Nephron (organoid): Measurements from ENCODE around the gene NAXD.
"Not testable (repeated sequence)": the region's sequence is repeated elsewhere in the genome, so short reads cannot be mapped to it uniquely, and the experiment has no call there.

ENCODE experiments used
- H3K27ac Mint-ChIP-seq, 3 experiments: 2 replicates each; pipeline ENCODE4 v1.8.0; 2020; ENCODE audit warnings: mixed read lengths in 3 of 3, mild to moderate bottlenecking in 2 of 3, moderate library complexity in 1 of 3
- H3K27me3 Mint-ChIP-seq: 2 replicates; pipeline ENCODE4 v1.8.0; 2021; ENCODE audit warnings: low read depth, mild to moderate bottlenecking, moderate library complexity, mixed read lengths
- H3K36me3 Mint-ChIP-seq: 2 replicates; pipeline ENCODE4 v1.8.0; 2020; ENCODE audit warnings: low read depth, mixed read lengths
- H3K4me1 Mint-ChIP-seq: 2 replicates; pipeline ENCODE4 v1.8.0; 2020; ENCODE audit warnings: mixed read lengths
- H3K4me3 Mint-ChIP-seq, 3 experiments: 2 replicates each; pipeline ENCODE4 v1.8.0; 2020; ENCODE audit warnings: mild to moderate bottlenecking in 3 of 3, mixed read lengths in 3 of 3, moderate library complexity in 2 of 3
- H3K9me3 Mint-ChIP-seq: 2 replicates; pipeline ENCODE4 v1.8.0; 2020; ENCODE audit warnings: mixed read lengths
- CTCF ChIP-seq, 3 experiments: fragments of 200-600 bp; sonication (generic); IDR thresholded peaks; one replicate each; pipeline ENCODE4 v1.5.0; 2021; ENCODE audit warnings: antibody characterized with exemption in 3 of 3; ENCODE audit not compliant: unreplicated experiment in 3 of 3

Gene NAXD

DNA sequence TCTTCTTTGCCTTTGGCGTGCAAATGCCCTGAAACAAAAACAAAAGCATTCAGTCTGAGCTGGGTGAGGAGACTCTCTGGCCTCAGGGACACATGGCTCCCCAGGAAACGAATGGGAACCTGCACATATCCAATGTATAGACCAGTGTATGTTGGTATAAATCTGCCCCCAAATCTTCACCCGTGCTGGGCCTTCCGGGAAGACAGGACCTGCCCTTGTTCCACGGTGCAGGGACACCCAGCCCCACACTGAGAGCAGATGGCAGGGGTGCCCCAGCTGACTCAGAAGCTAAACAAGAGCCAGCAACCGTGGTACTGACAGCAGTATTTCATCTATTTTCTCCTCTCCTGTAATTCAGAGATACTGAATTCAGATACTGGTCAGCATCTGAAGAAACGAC lies 48.1 kb downstream of the NAXD start:
- TF ChIP-seq CTCF (IDR thresholded peaks at IDR 0.05; ENCODE audit: unreplicated experiment in 3 of 3), result no peak
- H3K4me3 Mint-ChIP-seq, result no peak overlapping the region
- H3K27me3 Mint-ChIP-seq, result no peaks in the 10 kb centered on the region
- peaks cover 96% of the 10 kb centered on the region for H3K36me3 Mint-ChIP-seq
- H3K4me1 Mint-ChIP-seq, result no peaks in the 10 kb centered on the region
- no peak overlapping the region for H3K27ac Mint-ChIP-seq
- H3K9me3 Mint-ChIP-seq, result peaks cover 39% of the 10 kb centered on the region

DNA sequence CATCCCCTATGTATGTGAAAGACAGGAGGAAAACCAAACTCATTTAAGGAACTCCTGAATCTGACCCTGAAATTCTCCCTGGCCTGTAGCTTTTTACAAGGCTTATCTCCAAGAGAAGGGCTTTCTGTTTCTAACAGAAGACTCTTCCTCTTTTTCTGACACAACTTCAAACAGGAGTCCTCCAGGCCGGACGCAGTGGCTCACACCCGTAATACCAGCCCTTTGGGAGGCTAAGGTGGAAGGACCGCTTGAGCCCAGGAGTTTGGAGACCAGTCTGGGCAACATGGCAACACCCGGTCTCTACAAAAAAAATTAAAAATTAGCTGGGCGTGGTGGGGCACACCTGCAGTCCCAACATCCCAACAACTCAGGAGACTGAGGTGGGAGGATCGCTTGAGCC lies 48.7 kb downstream of the NAXD start:
- H3K27ac Mint-ChIP-seq, result no peak overlapping the region
- H3K9me3 Mint-ChIP-seq, result peaks cover 38% of the 10 kb centered on the region
- no peak for TF ChIP-seq CTCF (IDR thresholded peaks at IDR 0.05; ENCODE audit: unreplicated experiment in 3 of 3)
- H3K4me1 Mint-ChIP-seq, result no peaks in the 10 kb centered on the region
- H3K27me3 Mint-ChIP-seq, result no peaks in the 10 kb centered on the region
- H3K4me3 Mint-ChIP-seq, result no peak overlapping the region
- H3K36me3 Mint-ChIP-seq, result peaks cover 96% of the 10 kb centered on the region

GRCh38 chr13:110664673-110665072 lies 49.3 kb downstream of the NAXD start:
- TF ChIP-seq CTCF (IDR thresholded peaks at IDR 0.05; ENCODE audit: unreplicated experiment in 3 of 3), result no peak
- peak overlapping the region in 2 of 3 experiments; percentile 37 to 77 for H3K27ac Mint-ChIP-seq
- no peaks in the 10 kb centered on the region for H3K4me1 Mint-ChIP-seq
- H3K9me3 Mint-ChIP-seq, result peaks cover 37% of the 10 kb centered on the region
- H3K27me3 Mint-ChIP-seq, result no peaks in the 10 kb centered on the region
- no peak overlapping the region for H3K4me3 Mint-ChIP-seq
- H3K36me3 Mint-ChIP-seq, result peaks cover 96% of the 10 kb centered on the region

DNA sequence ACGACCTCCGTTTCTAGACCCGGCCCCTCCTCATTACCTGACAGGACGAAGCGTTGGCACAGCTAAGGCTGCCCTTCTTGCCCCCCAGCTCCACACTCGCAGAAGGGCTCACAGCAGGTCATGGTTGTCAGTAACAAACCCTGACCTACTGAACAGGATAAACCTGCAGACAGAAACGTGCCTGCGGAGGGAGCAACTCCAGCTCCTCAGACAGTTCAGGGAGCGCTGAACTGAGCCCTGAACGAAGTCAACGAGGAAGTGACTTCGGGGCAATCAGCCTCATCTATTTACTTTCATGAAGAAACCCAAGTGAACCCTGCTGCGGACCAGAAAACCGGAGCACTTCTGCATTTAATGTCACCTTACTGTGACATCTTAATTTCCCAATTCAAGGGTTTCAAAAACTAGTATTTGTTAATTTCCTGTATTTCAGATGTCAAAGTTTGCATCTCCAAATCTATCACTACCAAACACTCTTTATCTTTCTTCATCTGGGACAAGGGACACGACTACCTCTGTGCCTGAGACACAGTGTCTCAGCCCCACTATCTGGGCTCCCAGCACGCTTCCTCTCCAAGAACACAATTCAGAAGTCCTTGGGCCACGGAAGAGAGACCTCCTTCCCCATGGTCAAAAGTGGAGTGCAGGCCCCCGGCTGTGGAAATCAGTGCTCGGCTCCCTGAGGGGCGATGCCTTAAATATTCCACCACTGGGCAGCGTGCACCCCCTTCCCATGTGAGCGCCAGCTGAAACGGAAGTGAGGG lies 50.3 kb downstream of the NAXD start:
- no peaks in the 10 kb centered on the region for H3K4me1 Mint-ChIP-seq
- H3K27ac Mint-ChIP-seq, result peak overlapping the region in 1 of 3 experiments; percentile 77
- H3K36me3 Mint-ChIP-seq, result peaks cover 97% of the 10 kb centered on the region
- no peak overlapping the region for H3K4me3 Mint-ChIP-seq
- no peaks in the 10 kb centered on the region for H3K27me3 Mint-ChIP-seq
- H3K9me3 Mint-ChIP-seq, result peaks cover 32% of the 10 kb centered on the region
- no peak for TF ChIP-seq CTCF (IDR thresholded peaks at IDR 0.05; ENCODE audit: unreplicated experiment in 3 of 3)

DNA sequence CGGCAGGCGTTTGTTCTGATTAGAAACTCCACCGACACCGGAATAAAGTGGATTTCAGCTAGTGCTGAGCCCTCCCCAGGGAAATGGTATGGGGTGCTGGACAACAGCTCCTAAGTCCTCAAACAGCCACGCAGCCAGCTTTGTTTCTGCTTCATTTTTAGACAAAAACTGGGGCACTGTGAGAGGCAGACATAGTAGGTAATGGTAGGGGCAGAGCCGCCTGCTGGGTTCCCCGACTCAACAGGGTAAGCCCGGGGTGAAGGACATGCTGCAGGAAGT lies 50.8 kb downstream of the NAXD start:
- peaks cover 34% of the 10 kb centered on the region for H3K9me3 Mint-ChIP-seq
- H3K27ac Mint-ChIP-seq, result no peak overlapping the region
- no peak for TF ChIP-seq CTCF (IDR thresholded peaks at IDR 0.05; ENCODE audit: unreplicated experiment in 3 of 3)
- H3K4me3 Mint-ChIP-seq, result no peak overlapping the region
- H3K27me3 Mint-ChIP-seq, result no peaks in the 10 kb centered on the region
- no peaks in the 10 kb centered on the region for H3K4me1 Mint-ChIP-seq
- peaks cover 98% of the 10 kb centered on the region for H3K36me3 Mint-ChIP-seq

GRCh38 chr13:110669036-110669435 lies 53.7 kb downstream of the NAXD start:
- H3K4me3 Mint-ChIP-seq, result no peak overlapping the region
- peaks cover 97% of the 10 kb centered on the region for H3K36me3 Mint-ChIP-seq
- H3K9me3 Mint-ChIP-seq, result peaks cover 32% of the 10 kb centered on the region
- H3K4me1 Mint-ChIP-seq, result no peaks in the 10 kb centered on the region
- H3K27ac Mint-ChIP-seq, result no peak overlapping the region
- no peak for TF ChIP-seq CTCF (IDR thresholded peaks at IDR 0.05; ENCODE audit: unreplicated experiment in 3 of 3)
- H3K27me3 Mint-ChIP-seq, result no peaks in the 10 kb centered on the region

- not testable (repeated sequence) for H3K27ac Mint-ChIP-seq, H3K27me3 Mint-ChIP-seq, H3K4me1 Mint-ChIP-seq, H3K4me3 Mint-ChIP-seq
- peaks cover 97% of the 10 kb centered on the region for H3K36me3 Mint-ChIP-seq
- H3K9me3 Mint-ChIP-seq, result peaks cover 37% of the 10 kb centered on the region
Measured at GRCh38 chr13:110669814-110670213, 54.5 kb downstream of the NAXD start.
